HG03135 (cell line): ENCODE measurements around the gene SIL1.

Experiments
- ATAC-seq: cut with Tn5 transposase; IDR thresholded peaks from one replicate; pipeline ENCODE4 v1.9.1; 2021; ENCODE audit warnings: mild to moderate bottlenecking, moderate library complexity; ENCODE audit not compliant: unreplicated experiment

SIL1 gene

GRCh38 chr5:139146809-139147482 is 51.2 kb downstream of the SIL1 start:
- no peak for ATAC-seq

- no peak for ATAC-seq
Observed at GRCh38 chr5:139141446-139142204, 56.5 kb downstream of the SIL1 start.

- no peak for ATAC-seq
Observed at GRCh38 chr5:139140591-139141071, 57.5 kb downstream of the SIL1 start.

- ATAC-seq = no peak
Observed at GRCh38 chr5:139138809-139139208, 59.4 kb downstream of the SIL1 start.

- ATAC-seq = no peak
Observed at GRCh38 chr5:139138109-139138508, 60.1 kb downstream of the SIL1 start.

- no peak for ATAC-seq
Observed at GRCh38 chr5:139137697-139138096, 60.5 kb downstream of the SIL1 start.

GRCh38 chr5:139134906-139135305 is 63.3 kb downstream of the SIL1 start:
- ATAC-seq = no peak

- ATAC-seq = no peak
Observed at GRCh38 chr5:139133282-139133681, 64.9 kb downstream of the SIL1 start.

- no peak for ATAC-seq
Observed at GRCh38 chr5:139132515-139132914, 65.7 kb downstream of the SIL1 start.

- ATAC-seq = no peak
Observed at GRCh38 chr5:139131921-139132432, 66.2 kb downstream of the SIL1 start.

GRCh38 chr5:139131465-139131864 is 66.7 kb downstream of the SIL1 start:
- ATAC-seq = no peak

GRCh38 chr5:139131062-139131461 is 67.1 kb downstream of the SIL1 start:
- ATAC-seq = no peak

GRCh38 chr5:139130214-139130613 is 68.0 kb downstream of the SIL1 start:
- no peak for ATAC-seq

- ATAC-seq = no peak
Observed at GRCh38 chr5:139126711-139127111, 71.5 kb downstream of the SIL1 start.

- ATAC-seq = no peak
Observed at GRCh38 chr5:139125991-139126390, 72.2 kb downstream of the SIL1 start.

- ATAC-seq = no peak
Observed at GRCh38 chr5:139124774-139125520, 73.2 kb downstream of the SIL1 start.

- ATAC-seq = no peak
Observed at GRCh38 chr5:139121120-139121519, 77.0 kb downstream of the SIL1 start.

- ATAC-seq = no peak
Observed at GRCh38 chr5:139120521-139120920, 77.6 kb downstream of the SIL1 start.

GRCh38 chr5:139118804-139119203 is 79.4 kb downstream of the SIL1 start:
- ATAC-seq = no peak

GRCh38 chr5:139117342-139117884 is 80.8 kb downstream of the SIL1 start:
- ATAC-seq = no peak

GRCh38 chr5:139116100-139116655 is 82.0 kb downstream of the SIL1 start:
- no peak for ATAC-seq
